CD4-positive, alpha-beta memory T cell (primary cell): ENCODE measurements around the gene SERPINB5. TPM values are rescaled to one million over a fixed set of nuclear protein-coding genes. Genes with fewer than 3 reads are reported as not detected.

Experiments
- CTCF ChIA-PET: fragments of 350-600 bp; sonication (Branson Sonifier 250); formaldehyde crosslinking; loops from one replicate; lab custom pipeline; 2021; ENCODE audit warnings: inconsistent platforms; ENCODE audit not compliant: partially characterized antibody; lab: Charles Lee
- POLR2A ChIA-PET: fragments of 350-600 bp; sonication (Branson Sonifier 250); formaldehyde crosslinking; loops from one replicate; lab custom pipeline; 2021; ENCODE audit not compliant: partially characterized antibody; lab: Charles Lee
- DNase-seq, 5 donors: peaks; one replicate each; pipeline versions ENCODE4 v3.0.0 to v3.0.0-alpha.2; 2020 to 2022; ENCODE audit warnings: mixed read lengths in 1 of 5
- H3K27ac ChIP-seq: one replicate; pipeline ENCODE4 v1.7.0; 2013; ENCODE audit warnings: low read depth, low read length
- H3K27me3 ChIP-seq: 2 replicates; pipeline ENCODE4 v1.7.0; 2013; ENCODE audit warnings: mild to moderate bottlenecking, low read length, moderate library complexity; ENCODE audit not compliant: insufficient read depth
- H3K36me3 ChIP-seq: 2 replicates; pipeline ENCODE4 v1.7.0; 2013; ENCODE audit warnings: mild to moderate bottlenecking, low read length, moderate library complexity; ENCODE audit not compliant: insufficient read depth
- H3K4me1 ChIP-seq: 2 replicates; pipeline ENCODE4 v1.7.0; 2013; ENCODE audit warnings: mild to moderate bottlenecking, low read length, moderate library complexity; ENCODE audit not compliant: insufficient read depth
- H3K4me3 ChIP-seq, 2 donors: one replicate each; pipeline ENCODE4 v1.7.0; 2013; ENCODE audit warnings: low read length in 2 of 2, mild to moderate bottlenecking in 1 of 2
- H3K9me3 ChIP-seq, 2 donors: one replicate each; pipeline ENCODE4 v1.7.0; 2013; ENCODE audit warnings: low read length in 2 of 2, control low read depth in 1 of 2; ENCODE audit not compliant: control insufficient read depth in 1 of 2
- H3K27ac Mint-ChIP-seq, 7 donors: one replicate each; pipeline ENCODE4 v1.8.0; 2020 to 2021; ENCODE audit warnings: mixed read lengths in 7 of 7, mild to moderate bottlenecking in 6 of 7, inconsistent platforms in 3 of 7, moderate library complexity in 3 of 7
- H3K27me3 Mint-ChIP-seq, 2 donors: one replicate each; pipeline ENCODE4 v1.8.0; 2020 to 2021; ENCODE audit warnings: mixed read lengths in 2 of 2
- H3K36me3 Mint-ChIP-seq, 2 donors: one replicate each; pipeline ENCODE4 v1.8.0; 2020 to 2021; ENCODE audit warnings: mixed read lengths in 2 of 2, inconsistent platforms in 1 of 2, mild to moderate bottlenecking in 1 of 2
- H3K4me1 Mint-ChIP-seq, 4 donors: one replicate each; pipeline ENCODE4 v1.8.0; 2020 to 2021; ENCODE audit warnings: mixed read lengths in 4 of 4, mild to moderate bottlenecking in 1 of 4
- H3K4me3 Mint-ChIP-seq, 8 donors: one replicate each; pipeline ENCODE4 v1.8.0; 2020 to 2021; ENCODE audit warnings: mixed read lengths in 8 of 8, mild to moderate bottlenecking in 7 of 8, moderate library complexity in 6 of 8, inconsistent platforms in 3 of 8
- H3K9me3 Mint-ChIP-seq, 8 donors: one replicate each; pipeline ENCODE4 v1.8.0; 2020 to 2021; ENCODE audit warnings: mixed read lengths in 8 of 8, mild to moderate bottlenecking in 5 of 8, inconsistent platforms in 3 of 8, moderate library complexity in 1 of 8
- intact Hi-C: fragments of 100-400 bp; cut with micrococcal nuclease; formaldehyde crosslinking; loops from one replicate; pipeline ENCODE4 v1.15.1; 2023
- polyA plus RNA-seq, 2 donors: library from polyadenylated mRNA; unstranded; fragments of 300-500 nt; fragmentation: Illumina TruSeq; gene quantifications; one replicate each; pipeline ENCODE4 v1.2.3, GENCODE V29; 2021
- total RNA-seq, 2 experiments: library from RNA; stranded (reverse); gene quantifications; one replicate each; pipeline ENCODE4 v1.2.3, GENCODE V29; 2021

Gene SERPINB5
- total and polyA plus RNA-seq, 4 experiments from 2014 or later = not detected

- Histone ChIP-seq H3K4me3 (no peak overlapping the region), H3K27me3 (no peaks in the 10 kb centered on the region), H3K9me3 (no peaks in the 10 kb centered on the region), H3K36me3 (no peaks in the 10 kb centered on the region), H3K27ac (no peak overlapping the region), H3K4me1 (no peaks in the 10 kb centered on the region)
- no peaks in the 10 kb centered on the region for H3K9me3 Mint-ChIP-seq
- CTCF ChIA-PET = interaction anchor here (0.9 to 10.2 kb wide), 19 partner anchors 10 to 712 kb away, joined by 3 to 193 read pairs (median 5); no protein-coding TSS in a partner anchor
- no peak overlapping the region for H3K27ac Mint-ChIP-seq
- H3K36me3 Mint-ChIP-seq = no peaks in the 10 kb centered on the region
- H3K4me1 Mint-ChIP-seq = peaks cover 0 to 3% (median 2%) of the 10 kb centered on the region in 4 donors
- no peak overlapping the region for H3K4me3 Mint-ChIP-seq
- DNase-seq = no peak
- peaks cover 0 to 3% of the 10 kb centered on the region in 2 donors for H3K27me3 Mint-ChIP-seq
- POLR2A ChIA-PET = interaction anchor here (0.7 kb wide), 1 partner anchor 21 kb away, joined by 3 read pairs; no protein-coding TSS in a partner anchor
- intact Hi-C loops = no loop called here
Observed at GRCh38 chr18:63440219-63440618, 36.5 kb upstream of the SERPINB5 start.

GRCh38 chr18:63440881-63441280 lies 35.9 kb upstream of the SERPINB5 start:
- no peak for DNase-seq
- Histone ChIP-seq H3K36me3 (no peaks in the 10 kb centered on the region), H3K27me3 (no peaks in the 10 kb centered on the region), H3K27ac (no peak overlapping the region), H3K4me1 (no peaks in the 10 kb centered on the region), H3K4me3 (no peak overlapping the region), H3K9me3 (no peaks in the 10 kb centered on the region)
- intact Hi-C loops = no loop called here
- ChIA-PET CTCF (interaction anchor here (1.0 to 10.2 kb wide), 10 partner anchors 16 to 427 kb away, joined by 4 to 193 read pairs (median 19); no protein-coding TSS in a partner anchor), POLR2A (no interaction called here)
- H3K4me3 Mint-ChIP-seq = no peak overlapping the region
- H3K9me3 Mint-ChIP-seq = no peaks in the 10 kb centered on the region
- H3K27ac Mint-ChIP-seq = no peak overlapping the region
- no peaks in the 10 kb centered on the region for H3K36me3 Mint-ChIP-seq
- H3K4me1 Mint-ChIP-seq = peaks cover 0 to 3% (median 2%) of the 10 kb centered on the region in 4 donors
- H3K27me3 Mint-ChIP-seq = peaks cover 0 to 3% of the 10 kb centered on the region in 2 donors

- Mint-ChIP-seq H3K36me3 (no peaks in the 10 kb centered on the region), H3K4me3 (no peak overlapping the region), H3K27ac (peak overlapping the region in 1 of 7 donors; percentile 19), H3K4me1 (peaks cover 0 to 3% (median 2%) of the 10 kb centered on the region in 4 donors), H3K9me3 (no peaks in the 10 kb centered on the region), H3K27me3 (peaks cover 0 to 1% of the 10 kb centered on the region in 2 donors)
- CTCF ChIA-PET = interaction anchor here (1.0 to 10.2 kb wide), 3 partner anchors 97 to 424 kb away, joined by 3 to 193 read pairs (median 182); no protein-coding TSS in a partner anchor
- POLR2A ChIA-PET = no interaction called here
- intact Hi-C loops = no loop called here
- Histone ChIP-seq H3K27ac (no peak overlapping the region), H3K9me3 (no peaks in the 10 kb centered on the region), H3K36me3 (no peaks in the 10 kb centered on the region), H3K4me1 (no peaks in the 10 kb centered on the region), H3K27me3 (no peaks in the 10 kb centered on the region), H3K4me3 (no peak overlapping the region)
- DNase-seq = no peak
Observed at GRCh38 chr18:63443829-63444228, 32.9 kb upstream of the SERPINB5 start.

GRCh38 chr18:63444580-63444979 lies 32.2 kb upstream of the SERPINB5 start:
- Mint-ChIP-seq H3K9me3 (no peaks in the 10 kb centered on the region), H3K4me1 (no peaks in the 10 kb centered on the region), H3K4me3 (no peak overlapping the region), H3K27me3 (no peaks in the 10 kb centered on the region), H3K27ac (no peak overlapping the region), H3K36me3 (no peaks in the 10 kb centered on the region)
- no peak overlapping the region for H3K4me3 ChIP-seq
- H3K27me3 ChIP-seq = no peaks in the 10 kb centered on the region
- DNase-seq = no peak
- no peak overlapping the region for H3K27ac ChIP-seq
- no peaks in the 10 kb centered on the region for H3K36me3 ChIP-seq
- ChIA-PET POLR2A (no interaction called here), CTCF (interaction anchor here (10.2 kb wide), 1 partner anchor 98 kb away, joined by 193 read pairs; no protein-coding TSS in a partner anchor)
- intact Hi-C loops = no loop called here
- H3K4me1 ChIP-seq = no peaks in the 10 kb centered on the region
- H3K9me3 ChIP-seq = no peaks in the 10 kb centered on the region

GRCh38 chr18:63445037-63445436 lies 31.7 kb upstream of the SERPINB5 start:
- no peak overlapping the region for H3K27ac Mint-ChIP-seq
- Histone ChIP-seq H3K4me1 (no peaks in the 10 kb centered on the region), H3K27me3 (no peaks in the 10 kb centered on the region), H3K9me3 (no peaks in the 10 kb centered on the region), H3K4me3 (no peak overlapping the region), H3K36me3 (no peaks in the 10 kb centered on the region), H3K27ac (no peak overlapping the region)
- CTCF ChIA-PET = interaction anchor here (1.8 to 10.2 kb wide), 2 partner anchors 98 to 429 kb away, joined by 6 to 193 read pairs; no protein-coding TSS in a partner anchor
- intact Hi-C loops = no loop called here
- no peaks in the 10 kb centered on the region for H3K36me3 Mint-ChIP-seq
- no peaks in the 10 kb centered on the region for H3K4me1 Mint-ChIP-seq
- H3K9me3 Mint-ChIP-seq = no peaks in the 10 kb centered on the region
- H3K4me3 Mint-ChIP-seq = no peak overlapping the region
- POLR2A ChIA-PET = no interaction called here
- no peak for DNase-seq
- H3K27me3 Mint-ChIP-seq = no peaks in the 10 kb centered on the region

- ChIA-PET POLR2A (no interaction called here), CTCF (interaction anchor here (1.0 to 2.9 kb wide), 3 partner anchors 8 to 430 kb away, joined by 3 to 16 read pairs (median 6); no protein-coding TSS in a partner anchor)
- H3K36me3 ChIP-seq = no peaks in the 10 kb centered on the region
- no peaks in the 10 kb centered on the region for H3K4me1 ChIP-seq
- H3K4me3 ChIP-seq = no peak overlapping the region
- DNase-seq = no peak
- no peaks in the 10 kb centered on the region for H3K9me3 ChIP-seq
- no peaks in the 10 kb centered on the region for H3K27me3 Mint-ChIP-seq
- intact Hi-C loops = no loop called here
- no peak overlapping the region for H3K4me3 Mint-ChIP-seq
- H3K4me1 Mint-ChIP-seq = peaks cover 0 to under 1% (median 0%) of the 10 kb centered on the region in 4 donors
- H3K27ac Mint-ChIP-seq = no peak overlapping the region
- no peak overlapping the region for H3K27ac ChIP-seq
- H3K9me3 Mint-ChIP-seq = no peaks in the 10 kb centered on the region
- no peaks in the 10 kb centered on the region for H3K36me3 Mint-ChIP-seq
- H3K27me3 ChIP-seq = no peaks in the 10 kb centered on the region
Observed at GRCh38 chr18:63446266-63446665, 30.5 kb upstream of the SERPINB5 start.

DNA sequence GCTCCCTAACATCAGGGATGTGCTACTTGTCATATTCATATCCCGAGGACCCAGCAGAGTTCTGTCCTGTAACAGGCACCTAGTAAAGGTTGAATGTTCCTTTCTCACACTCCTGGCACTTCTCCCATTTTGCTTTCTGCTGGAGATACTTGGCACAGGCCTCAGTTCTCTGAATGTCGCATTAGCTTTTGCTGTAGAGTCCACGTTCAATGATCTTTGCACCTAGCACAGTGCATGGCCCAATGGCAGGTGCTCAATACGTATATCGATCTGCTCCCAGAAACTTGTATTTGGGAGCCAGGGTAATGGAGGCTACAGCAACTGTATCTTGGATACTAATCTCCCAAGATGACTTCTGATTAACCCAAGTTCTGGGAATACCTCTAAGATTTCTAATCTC lies 29.7 kb upstream of the SERPINB5 start:
- ChIA-PET CTCF (interaction anchor here (2.9 kb wide), 1 partner anchor 9 kb away, joined by 16 read pairs; no protein-coding TSS in a partner anchor), POLR2A (no interaction called here)
- Histone ChIP-seq H3K9me3 (no peaks in the 10 kb centered on the region), H3K27ac (no peak overlapping the region), H3K36me3 (no peaks in the 10 kb centered on the region), H3K4me1 (no peaks in the 10 kb centered on the region), H3K27me3 (no peaks in the 10 kb centered on the region), H3K4me3 (no peak overlapping the region)
- intact Hi-C loops = no loop called here
- peaks cover 0 to 3% (median 0%) of the 10 kb centered on the region in 4 donors for H3K4me1 Mint-ChIP-seq
- no peak for DNase-seq
- no peaks in the 10 kb centered on the region for H3K9me3 Mint-ChIP-seq
- no peaks in the 10 kb centered on the region for H3K27me3 Mint-ChIP-seq
- no peak overlapping the region for H3K4me3 Mint-ChIP-seq
- no peak overlapping the region for H3K27ac Mint-ChIP-seq
- H3K36me3 Mint-ChIP-seq = no peaks in the 10 kb centered on the region
